HEK293T (cell line): Measurements from ENCODE around the gene ANKS4B.

Experiments
- ELF4 ChIP-seq: fragments of 450-650 bp; IDR thresholded peaks from 2 replicates; pipeline ENCODE4 v1.6.1; 2017; ENCODE audit warnings: antibody characterized with exemption
- FOXA1 ChIP-seq: fragments of 450-650 bp; IDR thresholded peaks from 2 replicates; pipeline ENCODE4 v1.6.1; 2016; ENCODE audit warnings: mild to moderate bottlenecking
- TARDBP ChIP-seq: fragments of 450-650 bp; IDR thresholded peaks from 2 replicates; pipeline ENCODE4 v1.6.1; 2016

DNA sequence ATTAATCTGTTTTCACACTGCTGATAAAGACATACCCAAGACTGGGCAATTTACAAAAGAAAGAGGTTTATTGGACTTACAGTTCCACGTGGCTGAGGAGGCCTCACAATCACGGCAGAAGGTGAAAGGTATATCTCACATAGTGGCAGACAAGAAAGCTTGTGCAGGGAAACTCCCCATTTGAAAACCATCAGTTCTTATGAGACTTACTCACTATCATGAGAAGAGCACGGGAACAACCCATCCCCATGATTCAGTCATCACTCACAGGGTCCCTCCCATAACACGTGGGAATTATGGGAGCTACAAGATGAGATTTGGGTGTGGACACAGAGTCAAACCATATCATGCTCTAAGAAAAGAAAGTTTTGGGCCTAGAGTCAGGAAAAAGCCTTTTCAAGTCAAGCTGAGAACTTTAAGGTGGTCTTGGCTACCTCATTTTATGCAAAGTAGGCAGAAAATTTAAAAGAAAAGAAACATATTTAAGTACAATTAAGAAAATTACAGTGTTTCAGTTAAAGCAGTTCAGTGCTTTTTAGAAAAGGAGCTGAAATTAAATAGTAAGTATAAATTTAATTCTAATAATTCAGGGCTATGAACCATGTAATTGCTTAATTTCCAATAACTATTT, 69.5 kb downstream of the ANKS4B start:
- TF ChIP-seq FOXA1 (no peak), TARDBP (no peak), ELF4 (no peak)
